ENCODE data around the gene AIFM3. TPM values are rescaled to one million over a fixed set of nuclear protein-coding genes. Genes with fewer than 3 reads are reported as not detected.
A peak's percentile ranks its signal among the peaks of the same experiment; 100 is the strongest.
"Not testable (repeated sequence)": the region's sequence is repeated elsewhere in the genome, so short reads cannot be mapped to it uniquely, and the experiment has no call there.

AIFM3 gene
- total RNA-seq, 1 donor from 2014 or later, result 0.52 TPM

DNA sequence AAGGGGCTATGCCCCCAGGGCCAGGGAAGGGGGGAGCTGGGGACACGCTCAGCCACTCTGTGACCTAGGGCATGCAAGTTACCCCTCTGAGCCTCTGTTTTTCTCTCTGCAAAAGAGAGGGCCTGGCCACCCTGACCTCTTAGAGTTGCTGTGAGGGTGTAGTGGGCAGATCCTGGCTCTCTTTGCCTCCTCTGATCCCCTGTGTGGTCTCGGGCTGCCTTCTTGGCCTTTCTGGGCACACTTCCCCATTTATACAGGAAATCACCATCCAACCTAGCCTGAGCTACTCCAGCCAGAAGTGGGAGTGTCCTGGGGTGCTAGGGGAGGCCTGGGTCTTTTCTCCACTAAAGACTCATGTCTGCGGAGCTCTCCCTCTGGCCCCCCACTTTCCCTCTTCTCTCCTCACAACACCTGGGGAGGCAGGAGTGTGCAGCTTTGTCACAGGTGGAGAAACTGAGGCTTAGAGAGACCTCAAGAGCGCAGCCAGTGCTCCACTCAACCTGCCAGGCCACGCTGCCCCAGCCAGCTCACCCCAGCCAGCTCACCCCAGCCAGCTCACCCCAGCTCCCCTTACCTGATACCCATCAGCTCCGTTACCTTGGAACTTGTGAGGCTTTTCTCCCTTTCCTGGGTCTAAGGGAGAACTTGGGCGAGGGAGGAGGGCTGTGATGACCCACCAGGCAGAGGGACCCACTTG, 1.4 kb downstream of the AIFM3 start:
- intact Hi-C loops (cut with micrococcal nuclease), result no loop called here
- DNase-seq (no peak), ATAC-seq (peak; percentile 30)

DNA sequence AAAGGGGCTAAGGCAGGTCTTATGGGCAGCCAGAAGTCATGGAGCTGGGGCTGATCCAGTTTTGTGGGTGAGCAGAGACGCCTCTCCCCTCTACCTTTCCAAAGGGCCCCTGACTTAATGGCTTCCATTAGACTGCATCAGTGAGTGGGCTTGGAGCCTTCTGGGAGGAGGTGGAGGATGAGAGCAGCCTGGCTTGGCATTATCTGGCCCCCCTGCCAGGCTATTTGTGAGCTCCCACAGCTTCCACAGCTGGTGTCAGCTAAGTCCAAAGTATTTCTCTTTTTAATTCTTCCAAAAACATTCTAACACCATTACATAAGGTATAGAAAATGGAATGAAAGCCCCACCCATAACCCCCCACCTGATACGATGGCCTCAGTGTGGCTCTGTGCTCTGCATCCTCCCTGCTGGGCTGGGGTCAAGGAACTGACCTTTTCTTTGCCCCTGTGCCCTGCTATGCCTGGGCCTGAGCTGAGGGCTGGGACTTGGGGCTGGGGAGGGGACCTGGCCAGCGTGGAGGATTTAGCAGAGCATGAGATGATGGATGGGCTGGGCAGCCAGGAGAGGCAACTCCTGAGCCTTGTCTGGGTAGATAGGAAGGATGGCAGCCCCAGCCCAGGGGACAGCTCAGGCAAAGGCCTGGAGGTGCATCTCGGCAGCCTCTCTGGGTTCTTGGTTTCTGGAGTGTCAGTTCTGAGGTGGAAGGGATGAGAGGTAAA, 4.0 kb downstream of the AIFM3 start:
- intact Hi-C loops (cut with micrococcal nuclease), result no loop called here
- no peak for ATAC-seq
- DNase-seq, result no peak

GRCh38 chr22:20972014-20972694, 5.1 kb downstream of the AIFM3 start:
- intact Hi-C loops (cut with micrococcal nuclease); ATAC-seq; DNase-seq: not testable (repeated sequence)

- ATAC-seq, result no peak
- intact Hi-C loops (cut with micrococcal nuclease), result no loop called here
- DNase-seq, result no peak
Measured at GRCh38 chr22:20972933-20973577, 6.0 kb downstream of the AIFM3 start.

GRCh38 chr22:20973634-20974286, 6.7 kb downstream of the AIFM3 start:
- intact Hi-C loops (cut with micrococcal nuclease), result no loop called here
- ATAC-seq (no peak), DNase-seq (no peak)

GRCh38 chr22:20974336-20974955, 7.4 kb downstream of the AIFM3 start:
- intact Hi-C loops (cut with micrococcal nuclease), result no loop called here
- ATAC-seq (no peak), DNase-seq (no peak)

- DNase-seq (no peak), ATAC-seq (no peak)
- intact Hi-C loops (cut with micrococcal nuclease), result no loop called here
Measured at GRCh38 chr22:20975541-20976290, 8.7 kb downstream of the AIFM3 start.

DNA sequence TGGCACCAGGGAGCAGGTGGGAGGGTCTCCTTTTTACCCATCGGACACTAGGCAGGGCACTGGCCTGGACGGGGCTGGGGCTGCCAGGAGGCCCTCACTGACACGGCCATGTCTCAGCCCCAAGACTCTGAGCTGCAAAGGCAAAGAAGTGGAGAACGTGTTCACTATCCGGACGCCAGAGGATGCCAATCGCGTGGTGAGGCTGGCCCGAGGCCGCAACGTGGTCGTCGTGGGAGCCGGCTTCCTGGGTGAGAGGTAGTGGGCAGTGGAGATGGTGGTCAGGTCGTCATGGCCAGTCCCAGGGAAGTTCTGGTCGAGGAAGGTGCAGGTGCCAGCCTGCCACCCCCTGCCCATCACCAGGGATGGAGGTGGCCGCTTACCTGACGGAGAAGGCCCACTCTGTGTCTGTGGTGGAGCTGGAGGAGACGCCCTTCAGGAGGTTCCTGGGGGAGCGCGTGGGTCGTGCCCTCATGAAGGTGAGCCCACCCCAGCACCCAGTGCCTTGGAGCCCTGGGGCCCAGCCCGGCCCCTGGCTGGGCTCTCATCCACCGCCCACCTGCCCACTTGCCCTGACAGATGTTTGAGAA, 9.3 kb downstream of the AIFM3 start:
- intact Hi-C loops (cut with micrococcal nuclease), result no loop called here
- no peak for ATAC-seq
- DNase-seq, result no peak

- intact Hi-C loops (cut with micrococcal nuclease), result no loop called here
- ATAC-seq (no peak), DNase-seq (no peak)
Measured at GRCh38 chr22:20977019-20977418, 10.0 kb downstream of the AIFM3 start.

GRCh38 chr22:20977516-20978170, 10.6 kb downstream of the AIFM3 start:
- no peak for DNase-seq
- intact Hi-C loops (cut with micrococcal nuclease), result no loop called here
- no peak for ATAC-seq

- intact Hi-C loops (cut with micrococcal nuclease), result no loop called here
- ATAC-seq (no peak), DNase-seq (no peak)
Measured at GRCh38 chr22:20978419-20978818, 11.4 kb downstream of the AIFM3 start.

DNA sequence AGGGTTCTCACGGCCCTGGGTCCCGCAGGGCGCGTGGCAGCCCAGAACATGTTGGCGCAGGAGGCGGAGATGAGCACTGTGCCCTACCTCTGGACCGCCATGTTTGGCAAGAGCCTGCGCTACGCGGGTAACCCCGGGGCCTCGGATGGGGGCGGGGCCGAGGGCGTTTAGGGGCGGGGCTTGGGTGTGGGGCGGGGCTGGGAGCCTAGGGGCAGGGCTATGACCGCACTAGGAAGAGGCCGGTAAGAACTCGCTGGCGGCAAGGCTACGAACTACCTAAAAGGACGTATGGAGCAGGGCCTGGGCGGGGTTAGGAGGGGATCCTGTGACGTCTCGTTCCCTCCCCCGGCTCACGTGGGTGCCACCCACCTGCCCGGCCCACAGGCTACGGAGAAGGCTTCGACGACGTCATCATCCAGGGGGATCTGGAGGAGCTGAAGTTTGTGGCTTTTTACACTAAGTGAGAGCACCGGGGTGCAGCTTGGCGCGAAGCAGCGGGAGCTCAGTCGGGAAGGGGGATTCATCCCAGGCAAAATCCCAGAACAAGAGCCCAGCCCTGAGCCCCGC, 12.3 kb downstream of the AIFM3 start:
- intact Hi-C loops (cut with micrococcal nuclease), result no loop called here
- peak; percentile 27 for ATAC-seq
- peak; percentile 68 for DNase-seq

GRCh38 chr22:20979940-20980453, 12.9 kb downstream of the AIFM3 start:
- intact Hi-C loops (cut with micrococcal nuclease), result loop anchor here (10.0 kb wide), 1 partner anchor 65 kb away; the partner anchor contains the start of gene CRKL
- DNase-seq (no peak), ATAC-seq (no peak)

GRCh38 chr22:20980523-20980922, 13.5 kb downstream of the AIFM3 start:
- ATAC-seq (no peak), DNase-seq (no peak)
- intact Hi-C loops (cut with micrococcal nuclease), result loop anchor here (10.0 kb wide), 1 partner anchor 66 kb away; the partner anchor contains the start of gene CRKL

GRCh38 chr22:20980938-20981722, 14.1 kb downstream of the AIFM3 start:
- DNase-seq (no peak), ATAC-seq (no peak)
- intact Hi-C loops (cut with micrococcal nuclease), result loop anchor here (10.0 kb wide), 1 partner anchor 66 kb away; the partner anchor contains the start of gene CRKL

All from left ventricle myocardium superior (tissue), 1 donor.